ENCODE results near the gene CRB3. TPM values are rescaled to one million over a fixed set of nuclear protein-coding genes. Genes with fewer than 3 reads are reported as not detected.

Gene CRB3
- total RNA-seq, 1 donor = 0.43 TPM

GRCh38 chr19:6482343-6482686 is 18.2 kb downstream of the CRB3 start:
- TF ChIP-seq CTCF (IDR thresholded peaks at IDR 0.05; ENCODE audit: insufficient read depth, low read depth, low read length) = no peak
- no peak overlapping the region for H3K4me3 ChIP-seq (ENCODE audit: low read depth, low read length)
- no peak for DNase-seq (ENCODE audit: low read depth)

- DNase-seq (ENCODE audit: low read depth) = no peak
- TF ChIP-seq CTCF (IDR thresholded peaks at IDR 0.05; ENCODE audit: insufficient read depth, low read depth, low read length) = no peak
- H3K4me3 ChIP-seq (ENCODE audit: low read depth, low read length) = no peak overlapping the region
Measured at GRCh38 chr19:6483235-6483634, 19.2 kb downstream of the CRB3 start.

- H3K4me3 ChIP-seq (ENCODE audit: low read depth, low read length) = no peak overlapping the region
- DNase-seq (ENCODE audit: low read depth) = no peak
- no peak for TF ChIP-seq CTCF (IDR thresholded peaks at IDR 0.05; ENCODE audit: insufficient read depth, low read depth, low read length)
Measured at GRCh38 chr19:6484230-6484629, 20.2 kb downstream of the CRB3 start.

- DNase-seq (ENCODE audit: low read depth) = no peak
- TF ChIP-seq CTCF (IDR thresholded peaks at IDR 0.05; ENCODE audit: insufficient read depth, low read depth, low read length) = no peak
- no peak overlapping the region for H3K4me3 ChIP-seq (ENCODE audit: low read depth, low read length)
Measured at GRCh38 chr19:6484831-6485230, 20.8 kb downstream of the CRB3 start.

GRCh38 chr19:6489278-6490061 is 25.4 kb downstream of the CRB3 start:
- DNase-seq (ENCODE audit: low read depth) = no peak
- no peak overlapping the region for H3K4me3 ChIP-seq (ENCODE audit: low read depth, low read length)
- TF ChIP-seq CTCF (IDR thresholded peaks at IDR 0.05; ENCODE audit: insufficient read depth, low read depth, low read length) = no peak

- TF ChIP-seq CTCF (IDR thresholded peaks at IDR 0.05; ENCODE audit: insufficient read depth, low read depth, low read length) = no peak
- DNase-seq (ENCODE audit: low read depth) = no peak
- no peak overlapping the region for H3K4me3 ChIP-seq (ENCODE audit: low read depth, low read length)
Measured at GRCh38 chr19:6490134-6490533, 26.1 kb downstream of the CRB3 start.

Measured in fibroblast of villous mesenchyme (primary cell).